ENCODE results near the gene DIAPH3.

The DIAPH3 gene

DNA sequence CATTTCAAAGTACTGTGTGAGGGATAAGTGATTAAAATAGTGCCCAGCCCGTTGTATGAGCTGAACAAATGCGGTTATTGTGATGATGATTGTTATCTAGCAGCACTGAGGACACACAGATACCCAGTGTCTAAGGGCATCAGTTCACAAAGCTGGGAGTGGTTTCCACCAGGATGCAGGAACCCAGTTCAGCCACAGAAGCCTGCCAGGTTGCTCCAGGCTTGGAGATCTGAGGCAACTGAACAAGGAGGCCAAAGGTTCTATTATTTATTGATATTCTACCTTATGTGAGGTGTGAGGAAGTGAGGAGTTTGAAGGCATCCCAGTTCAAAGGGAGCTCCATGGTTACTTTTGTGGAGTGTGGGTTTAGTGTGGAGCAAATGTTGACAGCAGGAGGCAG, 13.2 kb downstream of the DIAPH3 start:
- no peak for DNase-seq

DNA sequence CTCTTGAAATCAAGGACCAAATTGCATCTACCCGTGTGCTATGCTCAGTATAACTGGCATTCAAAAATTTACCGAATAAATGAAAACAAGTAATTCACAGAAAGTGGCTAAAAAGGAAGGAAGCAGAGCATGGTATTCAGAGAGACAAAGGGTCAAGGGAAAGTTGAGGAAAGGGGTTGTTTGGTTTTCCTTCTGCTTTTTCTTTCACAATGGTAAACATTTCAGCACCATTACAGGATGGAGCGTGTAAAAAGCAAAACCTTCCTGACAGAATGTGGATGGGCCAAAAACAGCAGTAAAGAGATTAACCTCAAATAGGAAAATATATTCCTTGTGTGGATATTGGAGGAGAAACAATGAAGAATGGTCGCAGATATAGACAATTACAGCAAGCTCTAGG, 14.8 kb downstream of the DIAPH3 start:
- no peak for DNase-seq

DNA sequence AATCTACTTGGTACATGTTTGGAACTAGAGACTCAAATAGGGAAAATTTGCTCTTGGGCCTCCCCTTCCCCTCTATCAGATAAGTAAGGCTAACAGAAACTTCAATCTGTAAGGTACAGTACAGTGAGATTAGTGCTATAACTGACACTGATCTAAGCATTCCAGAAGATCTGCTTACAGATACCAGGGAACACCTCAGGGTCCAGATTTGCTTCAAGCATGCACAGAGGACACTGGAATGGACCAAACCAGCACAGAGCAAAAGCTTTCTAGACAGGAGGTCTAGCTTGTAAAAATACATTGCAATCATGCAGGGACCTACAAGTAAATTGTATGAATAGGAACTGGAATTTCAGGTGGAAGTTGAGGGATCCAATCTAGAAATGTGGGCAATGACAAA, 16.4 kb downstream of the DIAPH3 start:
- no peak for DNase-seq

DNA sequence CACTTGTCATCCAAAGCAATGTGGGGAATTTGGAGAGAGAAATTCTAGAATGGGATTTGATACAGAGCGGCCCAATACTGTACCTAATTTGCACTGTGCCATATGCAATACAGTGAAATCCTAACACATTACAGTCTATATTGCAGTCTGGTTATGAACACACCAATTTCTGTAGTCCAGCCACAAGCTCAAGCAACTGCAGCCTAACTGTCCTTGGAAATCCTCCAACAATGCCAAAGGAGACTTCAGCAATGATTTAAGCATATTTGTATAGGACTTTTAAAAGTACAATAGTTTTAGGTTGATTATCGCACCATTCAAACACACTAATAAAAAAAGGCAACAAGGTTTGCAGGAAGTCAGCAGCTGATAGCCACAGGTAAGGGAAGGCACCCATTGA, 17.3 kb downstream of the DIAPH3 start:
- no peak for DNase-seq

DNA sequence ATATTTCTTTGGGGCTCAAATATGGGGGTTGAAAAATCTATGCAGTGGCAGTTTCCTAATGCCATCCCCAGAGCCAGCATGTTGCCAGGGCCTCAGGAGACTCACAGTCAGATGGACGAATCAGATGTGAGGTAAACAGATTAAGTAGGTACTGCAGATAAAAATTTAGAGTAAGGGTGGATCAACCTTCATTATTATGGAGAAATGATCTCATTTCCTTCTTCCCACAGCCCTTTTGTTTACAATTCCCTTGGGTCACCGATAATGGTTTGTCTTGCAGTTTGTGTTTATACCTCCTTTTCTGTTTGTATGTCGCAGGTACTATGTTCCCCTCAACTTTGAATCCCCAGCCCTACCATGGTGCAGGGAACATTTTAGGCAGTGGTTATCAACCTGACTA, 20.0 kb downstream of the DIAPH3 start:
- DNase-seq: no peak

DNA sequence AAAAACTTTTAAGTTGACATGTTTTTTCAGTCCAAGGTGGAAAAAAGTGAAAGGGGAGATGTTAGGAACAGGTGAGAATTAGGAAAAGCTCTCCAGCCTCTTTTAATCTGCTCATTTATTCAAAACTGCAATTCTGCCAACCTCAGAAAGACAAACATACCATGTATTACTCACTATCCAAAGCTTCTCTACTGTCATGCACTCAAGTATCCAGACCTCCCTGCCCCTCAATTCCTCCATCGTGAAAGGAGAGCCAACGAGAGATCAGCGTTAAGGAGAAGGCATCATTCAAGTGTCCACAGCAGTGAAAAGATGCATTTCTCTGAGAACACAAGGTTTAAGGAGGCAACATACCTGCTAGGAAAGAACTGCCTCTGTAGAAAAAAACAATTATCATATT, 24.5 kb downstream of the DIAPH3 start:
- no peak for DNase-seq

DNA sequence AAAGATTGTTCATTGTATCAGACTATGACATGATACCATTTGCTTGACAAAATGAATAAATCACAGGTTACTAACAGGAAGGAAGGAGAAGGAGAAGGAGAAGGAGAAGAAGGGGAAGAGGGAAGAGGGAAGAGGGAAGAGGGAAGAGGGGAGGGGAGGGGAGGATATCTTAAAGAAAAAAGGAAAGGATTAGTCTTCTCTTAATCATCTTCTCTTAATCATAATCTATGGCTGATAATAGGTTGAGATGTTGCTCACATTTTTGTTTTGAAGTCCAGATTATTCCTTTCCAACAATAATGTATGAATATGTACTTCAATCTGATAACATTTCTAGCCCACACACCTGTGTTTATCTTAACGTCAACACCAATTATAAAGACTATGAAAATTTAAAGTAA, 25.1 kb downstream of the DIAPH3 start:
- DNase-seq: no peak

DNA sequence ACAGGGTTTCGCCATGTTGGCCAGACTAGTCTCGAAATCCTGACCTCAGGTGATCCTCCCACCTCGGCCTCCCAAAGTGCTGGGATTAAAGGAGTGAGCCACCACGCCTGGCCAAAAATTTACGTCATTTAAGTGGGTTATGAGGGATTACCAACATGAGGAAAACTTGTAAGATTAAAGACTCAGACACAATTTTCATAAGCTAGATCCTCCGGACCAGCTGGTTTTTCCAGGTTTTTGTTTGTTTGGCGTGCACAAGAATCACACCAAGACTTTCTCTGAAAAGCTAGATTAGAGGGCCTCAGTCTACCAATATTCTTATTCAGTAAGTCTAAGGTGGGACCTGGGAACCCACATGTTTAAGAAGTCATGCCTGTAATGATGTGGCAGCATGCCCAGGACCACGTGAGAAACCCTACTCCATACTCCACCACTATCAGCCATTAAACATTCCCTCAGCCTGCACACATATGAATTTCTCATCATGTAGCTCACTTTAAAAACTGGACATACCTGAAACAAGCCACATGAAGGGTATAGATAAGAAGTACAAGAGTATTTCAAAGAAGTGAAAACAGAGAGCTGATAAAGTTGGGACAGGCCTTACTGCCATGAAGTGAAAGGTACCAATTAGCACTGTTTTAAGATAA, 25.7 kb downstream of the DIAPH3 start:
- DNase-seq: no peak

DNA sequence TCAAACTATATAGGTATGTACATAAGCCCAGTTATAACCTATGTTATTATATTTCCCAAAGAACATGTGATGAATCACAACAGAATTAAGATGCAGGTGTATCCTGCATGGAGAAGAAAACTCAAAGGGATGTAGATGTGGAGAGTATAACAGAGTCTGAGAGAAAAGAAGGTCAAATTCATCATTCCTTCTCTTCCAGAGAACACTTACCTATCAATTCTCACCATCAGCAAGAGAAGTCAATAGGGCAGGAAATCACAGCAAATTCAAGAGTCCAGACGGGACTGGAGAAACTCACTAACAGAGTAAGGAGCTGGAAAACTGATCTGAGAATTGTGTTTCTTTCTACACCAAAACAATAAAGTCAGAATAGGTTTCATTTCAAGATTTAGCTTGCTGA, 28.4 kb downstream of the DIAPH3 start:
- no peak for DNase-seq

DNA sequence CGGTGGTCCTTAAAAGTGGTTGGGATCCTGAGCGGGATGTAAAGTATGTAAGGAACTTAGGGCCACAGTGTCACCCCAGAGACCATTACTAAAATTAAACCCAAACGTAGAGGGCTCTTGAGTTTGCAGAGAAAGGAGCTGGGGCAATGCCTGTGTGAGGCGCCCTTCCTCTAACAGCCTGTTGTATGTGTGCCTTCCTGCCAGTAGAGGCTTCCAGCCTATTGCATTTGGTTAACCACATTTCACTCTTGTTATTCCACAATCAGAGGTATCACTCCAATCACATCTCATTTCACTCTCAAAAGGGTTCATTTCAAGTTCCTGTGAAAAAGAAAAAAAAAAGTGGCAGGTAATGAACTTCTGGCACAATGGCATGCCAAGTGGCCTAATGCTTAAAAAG, 29.4 kb downstream of the DIAPH3 start:
- no peak for DNase-seq

DNA sequence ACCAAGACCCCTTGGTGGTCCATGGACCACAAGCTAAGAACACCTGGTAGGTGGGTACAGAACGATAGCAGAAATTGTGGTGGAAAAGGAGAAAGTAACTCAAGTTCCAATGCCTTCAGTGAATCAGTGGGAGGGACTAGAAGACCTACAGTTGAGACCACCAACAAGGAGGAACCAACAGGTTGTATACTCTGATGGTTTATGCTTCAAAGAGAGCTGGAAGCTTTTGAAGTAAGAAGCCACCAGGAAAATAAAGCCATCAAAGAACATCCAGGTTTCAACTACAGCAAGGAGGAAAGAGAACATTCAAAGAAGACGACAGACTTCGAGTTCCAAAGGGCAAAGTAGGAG, 42.4 kb downstream of the DIAPH3 start:
- no peak for DNase-seq

DNA sequence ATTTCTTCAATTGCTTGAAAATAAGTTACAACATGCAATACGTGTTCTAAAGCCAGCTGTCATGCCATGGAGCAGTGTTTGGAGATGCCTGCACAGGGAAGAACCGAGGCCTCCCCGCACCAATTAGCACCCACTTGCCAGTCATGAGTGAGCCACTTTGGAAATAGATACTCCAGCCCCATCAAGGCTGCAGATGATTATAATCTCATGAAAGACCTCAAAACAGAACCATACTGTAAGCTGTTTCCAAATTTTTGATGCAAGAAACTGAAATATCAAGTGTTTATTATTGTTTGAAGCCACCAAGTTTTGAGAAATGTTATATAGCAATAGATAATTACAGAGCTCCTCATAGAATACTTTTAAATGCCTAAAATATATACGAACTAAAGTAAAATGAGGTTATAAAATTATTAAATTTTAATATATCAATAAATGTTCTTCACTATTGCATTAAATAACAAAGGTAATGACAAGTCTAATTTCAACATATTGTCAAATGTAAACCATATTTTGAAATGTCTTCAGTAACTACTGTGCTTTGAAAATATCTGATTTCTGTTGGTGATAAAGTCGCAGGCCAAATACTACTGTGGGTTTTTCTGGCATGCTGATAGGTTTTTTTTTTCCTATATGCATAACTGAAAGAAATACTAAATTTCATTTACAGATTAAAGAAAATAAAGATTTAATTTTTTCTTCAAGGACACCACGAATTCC, 43.0 kb downstream of the DIAPH3 start:
- DNase-seq: no peak

DNA sequence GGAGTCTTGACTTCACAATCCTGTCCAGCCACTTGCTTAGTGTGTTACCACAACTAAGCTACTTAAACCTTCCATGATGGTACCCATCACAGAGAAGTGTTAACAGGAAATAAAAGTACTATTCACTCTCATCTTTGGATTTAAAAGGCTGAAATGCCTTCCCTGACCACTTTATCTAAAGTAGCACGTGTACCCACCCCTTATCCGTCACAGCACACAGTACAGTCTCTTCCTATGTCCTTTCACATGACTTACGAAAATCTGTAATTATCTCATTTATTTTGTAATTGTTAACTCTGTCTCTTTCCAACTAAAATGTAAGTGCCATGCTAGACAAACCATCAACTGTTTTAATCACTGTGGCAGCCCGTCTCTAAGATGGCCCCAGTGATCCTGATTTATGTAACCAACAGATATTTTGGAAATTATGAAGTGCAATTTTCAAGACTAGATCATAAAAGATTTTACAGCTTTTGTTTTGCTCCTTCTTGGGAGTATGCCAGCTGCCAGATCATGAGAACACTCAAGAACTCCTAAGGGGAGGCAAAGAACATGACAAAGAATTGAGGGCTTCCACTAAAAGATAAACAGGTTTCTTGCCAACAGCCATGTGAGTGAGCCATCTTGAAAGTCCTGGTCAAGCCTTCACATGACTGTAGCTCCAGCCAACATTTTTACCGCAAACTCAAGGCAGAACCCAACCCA, 44.9 kb downstream of the DIAPH3 start:
- no peak for DNase-seq

DNA sequence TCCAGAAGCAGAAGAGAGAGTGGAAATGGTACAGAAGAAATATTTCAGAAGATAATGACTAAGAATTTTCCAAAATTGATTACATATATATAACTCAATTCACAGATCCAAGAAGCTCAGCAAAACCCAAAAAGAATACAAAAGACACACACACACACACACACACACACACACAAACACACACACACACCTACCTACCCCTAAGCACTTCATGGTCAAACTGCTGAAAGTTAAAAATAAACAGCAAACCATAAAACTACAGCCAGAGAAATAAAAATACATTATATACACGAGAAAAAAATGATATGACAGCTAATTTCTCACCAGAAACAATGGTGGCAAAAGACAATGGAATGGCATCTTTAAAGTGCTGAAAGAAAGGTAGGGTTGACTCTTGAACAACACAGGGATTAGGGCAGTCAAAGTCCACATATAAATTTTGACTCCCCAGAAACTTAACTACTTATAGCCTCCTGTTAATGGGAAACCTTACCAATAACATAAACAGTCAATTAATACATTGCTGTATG, 49.2 kb downstream of the DIAPH3 start:
- DNase-seq: no peak

DNA sequence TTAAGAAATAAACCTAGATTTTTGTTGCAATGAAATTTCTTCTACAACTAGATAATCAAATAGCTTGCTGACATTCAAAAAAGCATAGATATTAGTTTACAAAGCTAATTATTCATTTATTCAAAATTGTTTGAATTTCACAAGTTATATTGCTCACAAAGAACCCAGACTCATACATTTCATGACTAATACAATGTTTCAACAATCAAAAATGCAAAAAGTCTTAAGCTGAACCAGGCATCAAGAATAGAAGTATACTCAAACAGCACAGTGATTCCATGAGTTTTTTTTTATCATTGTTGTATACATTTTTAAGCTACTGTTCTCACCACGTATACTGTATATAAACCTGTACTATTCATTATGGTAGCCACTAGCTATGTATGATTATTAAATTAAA, 51.0 kb downstream of the DIAPH3 start:
- no peak for DNase-seq

DNA sequence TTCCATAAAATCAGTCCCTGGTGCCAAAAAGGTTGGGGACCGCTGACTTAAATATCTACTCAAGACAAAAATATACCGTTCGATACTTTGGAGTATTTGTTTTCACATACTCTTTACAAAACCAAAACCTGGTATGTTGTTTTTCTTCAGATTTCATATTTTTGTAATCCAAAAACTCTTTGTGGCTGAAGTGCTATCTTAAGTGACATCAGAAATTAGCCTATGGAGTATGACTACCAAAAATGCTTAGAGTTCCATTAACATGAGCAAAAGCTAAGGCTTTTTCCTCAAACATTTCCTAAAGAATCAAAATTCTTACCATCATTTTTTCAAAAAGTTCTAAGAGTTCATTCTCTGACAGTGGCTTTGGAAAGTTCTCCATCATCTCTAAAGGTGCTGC, 52.0 kb downstream of the DIAPH3 start:
- no peak for DNase-seq

DNA sequence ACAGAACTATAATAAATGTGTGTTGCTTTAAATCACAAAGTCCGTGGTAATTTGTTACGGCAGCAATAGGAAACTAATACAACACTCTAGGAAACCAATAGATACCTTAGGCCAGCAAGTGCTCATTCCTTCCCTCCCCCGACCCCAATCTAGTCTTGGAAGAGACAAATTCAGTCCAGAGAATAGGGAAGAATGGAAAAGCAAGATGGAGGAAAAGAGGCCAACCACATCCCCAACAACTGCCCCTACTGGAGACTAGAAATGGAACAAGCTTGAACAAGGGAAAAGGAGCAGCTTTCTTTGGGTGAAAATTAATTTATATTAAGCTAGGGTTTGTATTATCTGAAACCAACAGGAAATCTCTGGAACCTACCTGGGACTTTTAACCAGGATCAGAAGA, 54.4 kb downstream of the DIAPH3 start:
- no peak for DNase-seq

DNA sequence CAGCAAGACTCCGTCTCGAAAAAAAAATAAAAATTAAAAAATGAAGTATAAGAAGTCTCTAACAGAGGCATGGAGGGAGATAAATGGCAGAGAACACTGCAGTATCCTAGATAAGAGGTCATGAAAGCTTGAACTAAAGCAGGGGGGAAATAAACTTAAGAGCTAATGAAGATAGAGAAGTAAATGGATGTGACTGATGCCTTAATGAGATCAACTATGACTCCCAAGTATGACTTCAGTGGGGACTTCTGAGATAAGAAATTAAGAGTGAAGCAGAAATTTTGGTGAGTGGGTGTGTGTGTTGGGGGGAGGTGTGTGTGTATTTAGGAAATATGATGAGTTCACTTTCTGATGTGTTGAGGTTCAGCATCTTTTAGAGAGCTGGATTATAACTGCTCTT, 55.1 kb downstream of the DIAPH3 start:
- no peak for DNase-seq

DNA sequence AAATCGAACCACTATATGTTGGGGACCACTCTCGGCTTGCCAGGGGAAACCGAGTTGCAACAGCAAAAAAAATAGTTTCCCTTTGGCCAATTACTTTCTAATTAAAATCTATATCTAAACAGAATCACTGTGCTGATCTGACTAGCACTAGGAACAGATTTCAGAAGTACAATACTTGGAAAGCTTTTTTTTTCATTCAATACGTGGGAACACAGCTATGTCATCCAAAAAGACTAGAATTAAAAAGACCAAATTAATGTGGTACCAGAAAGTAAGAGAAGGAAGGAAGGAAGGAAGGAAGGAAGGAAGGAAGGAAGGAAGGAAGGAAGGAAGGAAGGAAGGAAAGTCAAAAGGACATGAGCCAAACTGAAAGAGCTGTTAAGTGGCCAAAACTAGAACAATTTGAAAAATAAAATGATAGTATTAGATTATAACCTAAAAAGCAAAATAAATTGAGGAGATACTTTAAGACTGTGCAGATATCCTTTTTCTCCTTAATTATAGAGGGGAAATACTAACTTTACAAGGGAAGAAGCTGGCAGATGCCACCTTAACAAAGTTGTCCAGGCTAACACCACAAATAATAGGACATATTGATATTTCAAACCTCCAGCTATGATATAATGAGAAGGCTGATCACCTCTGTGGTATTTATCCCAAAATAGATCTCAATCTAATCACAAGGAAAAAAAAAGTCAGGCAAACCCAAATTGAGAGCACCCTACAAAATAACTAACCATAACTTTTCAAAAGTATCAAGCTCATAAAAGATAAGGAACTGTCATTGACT, 63.9 kb downstream of the DIAPH3 start:
- no peak for DNase-seq

DNA sequence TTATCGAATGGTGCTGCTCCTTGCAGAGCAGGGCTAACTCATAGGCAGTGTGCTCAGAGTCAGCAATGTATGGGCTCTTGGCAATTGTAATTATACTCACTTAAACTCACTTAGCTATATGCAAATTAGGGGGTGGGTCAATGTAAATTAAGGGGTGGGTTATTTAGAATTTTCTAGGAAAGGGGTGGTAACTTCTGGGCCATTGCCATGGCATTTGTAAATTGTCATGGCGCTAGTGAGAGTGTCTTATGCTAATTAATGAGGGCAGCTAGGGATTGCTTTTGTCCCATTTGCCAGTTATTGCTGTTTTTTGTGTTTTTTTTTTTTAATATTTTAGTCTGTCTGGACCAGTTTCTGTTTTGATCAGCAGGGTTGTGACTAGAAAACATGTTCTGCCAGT, 68.4 kb downstream of the DIAPH3 start:
- no peak for DNase-seq

DNA sequence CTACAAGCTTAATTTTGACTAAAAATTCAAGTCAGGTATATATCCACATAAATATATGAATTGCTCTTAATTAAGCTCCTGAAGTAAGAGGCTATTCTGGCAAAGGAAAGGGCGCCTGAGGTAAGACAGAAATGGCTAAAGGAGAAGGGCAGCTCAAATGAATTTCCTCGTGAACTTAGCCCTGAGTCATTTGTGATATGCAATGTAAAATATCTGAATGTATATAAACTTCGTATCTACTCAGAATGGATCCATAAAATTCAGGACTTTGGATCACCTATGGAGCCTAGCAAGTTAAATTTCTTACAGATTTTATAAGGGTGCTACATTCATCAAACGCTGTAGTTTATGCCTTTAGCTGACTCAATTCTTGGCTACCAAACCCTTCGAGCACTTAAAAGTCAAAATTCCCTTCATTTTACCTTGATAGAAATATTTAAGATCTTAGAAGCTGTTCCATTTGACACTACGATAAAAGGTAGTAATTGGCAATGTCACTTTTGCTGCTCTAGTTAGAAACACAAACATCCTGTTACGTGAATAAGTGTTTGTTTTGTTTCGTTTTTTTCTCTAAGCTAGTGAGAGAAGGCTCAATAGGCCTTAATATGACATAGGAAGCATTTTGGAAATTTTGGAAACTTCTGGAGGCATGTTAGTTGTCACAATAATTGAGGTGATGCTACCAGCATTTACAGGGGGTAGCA, 69.2 kb downstream of the DIAPH3 start:
- DNase-seq: no peak

DNA sequence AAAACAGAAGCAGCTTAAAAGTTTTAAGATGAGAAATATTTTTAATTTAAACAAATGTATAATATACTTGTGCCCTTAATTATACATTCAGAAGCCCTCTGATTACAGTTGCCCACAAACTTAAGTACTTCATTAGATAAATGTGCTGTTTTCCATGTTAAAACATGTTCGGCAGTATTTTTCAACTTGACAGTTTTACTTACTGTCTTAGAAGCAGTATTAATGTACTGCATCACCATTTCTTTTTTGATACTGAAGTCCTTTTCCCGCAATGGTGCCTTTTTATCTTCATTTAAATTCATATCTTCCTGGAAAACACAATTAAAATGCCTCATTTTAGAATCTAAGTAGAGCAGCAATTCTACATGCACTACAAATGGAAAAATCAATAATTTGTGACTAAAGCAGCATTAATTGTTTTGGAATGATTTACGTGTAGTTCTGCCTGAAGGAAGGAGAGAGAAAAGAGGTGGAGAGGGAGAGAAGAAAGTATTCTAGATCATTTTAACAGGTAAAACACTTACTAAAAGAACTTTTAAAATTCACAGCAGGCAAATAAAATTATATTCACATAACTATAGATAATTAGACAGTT, 70.2 kb downstream of the DIAPH3 start:
- no peak for DNase-seq
